NCI-H128 (cell line): ENCODE results near the gene PCBP4.
"Not testable (repeated sequence)": the region's sequence is repeated elsewhere in the genome, so short reads cannot be mapped to it uniquely, and the experiment has no call there.

Source experiments
- DNase-seq: peaks from one replicate; lab custom pipeline; 2025; ENCODE audit not compliant: unreplicated experiment; lab: John Stamatoyannopoulos, UW

Gene PCBP4

GRCh38 chr3:51941463-51941797, 25.8 kb downstream of the PCBP4 start:
- DNase-seq = no peak

- no peak for DNase-seq
Observed at GRCh38 chr3:51940648-51941462, 26.4 kb downstream of the PCBP4 start.

- no peak for DNase-seq
Observed at GRCh38 chr3:51938780-51939425, 28.4 kb downstream of the PCBP4 start.

GRCh38 chr3:51937611-51938450, 29.4 kb downstream of the PCBP4 start:
- DNase-seq = no peak

- no peak for DNase-seq
Observed at GRCh38 chr3:51937014-51937413, 30.2 kb downstream of the PCBP4 start.

- DNase-seq = no peak
Observed at GRCh38 chr3:51935886-51936755, 31.1 kb downstream of the PCBP4 start.

GRCh38 chr3:51934991-51935885, 32.0 kb downstream of the PCBP4 start:
- no peak for DNase-seq

- no peak for DNase-seq
Observed at GRCh38 chr3:51934139-51934850, 33.0 kb downstream of the PCBP4 start.

- no peak for DNase-seq
Observed at GRCh38 chr3:51933471-51934138, 33.6 kb downstream of the PCBP4 start.

GRCh38 chr3:51932471-51933370, 34.5 kb downstream of the PCBP4 start:
- DNase-seq = no peak

GRCh38 chr3:51931756-51932155, 35.5 kb downstream of the PCBP4 start:
- no peak for DNase-seq

- no peak for DNase-seq
Observed at GRCh38 chr3:51930439-51930838, 36.8 kb downstream of the PCBP4 start.

- DNase-seq = no peak
Observed at GRCh38 chr3:51929420-51930003, 37.7 kb downstream of the PCBP4 start.

- DNase-seq = not testable (repeated sequence)
Observed at GRCh38 chr3:51928981-51929380, 38.3 kb downstream of the PCBP4 start.

GRCh38 chr3:51928438-51928837, 38.8 kb downstream of the PCBP4 start:
- DNase-seq = no peak

GRCh38 chr3:51927061-51927977, 39.9 kb downstream of the PCBP4 start:
- DNase-seq = no peak
